Lung (tissue), 12 donors: ENCODE data around the gene STEEP1. TPM values are rescaled to one million over a fixed set of nuclear protein-coding genes. Genes with fewer than 3 reads are reported as not detected.
"Not testable (repeated sequence)": the region's sequence is repeated elsewhere in the genome, so short reads cannot be mapped to it uniquely, and the experiment has no call there.

ENCODE experiments used
- ATAC-seq: fragments of 200-7000 bp; cut with Tn5 transposase; one replicate; pipeline ENCODE4 v1.9.1; 2020; ENCODE audit warnings: moderate number of reproducible peaks; ENCODE audit not compliant: insufficient read depth, low FRiP score
- DNase-seq, 3 donors: peaks; one replicate each; pipeline ENCODE4 v3.0.0-alpha.2; 2013 to 2017
- H3K27ac ChIP-seq, 2 donors: one replicate each; pipeline ENCODE4 v1.5.1; 2013; ENCODE audit warnings: mild to moderate bottlenecking in 2 of 2, moderate library complexity in 2 of 2, control low read depth in 1 of 2, inconsistent platforms in 1 of 2, low read depth in 1 of 2, low read length in 1 of 2
- H3K27me3 ChIP-seq, 3 donors: one replicate each; pipeline ENCODE4 v1.5.1; 2013; ENCODE audit warnings: low read length in 2 of 3; ENCODE audit not compliant: control insufficient read depth in 3 of 3, insufficient read depth in 3 of 3
- H3K36me3 ChIP-seq, 4 donors: one replicate each; pipeline ENCODE4 v1.5.1; 2013; ENCODE audit warnings: low read length in 4 of 4, mild to moderate bottlenecking in 1 of 4, moderate library complexity in 1 of 4; ENCODE audit not compliant: control insufficient read depth in 4 of 4, insufficient read depth in 4 of 4
- H3K4me1 ChIP-seq, 5 donors: one replicate each; pipeline ENCODE4 v1.5.1; 2013; ENCODE audit warnings: low read length in 5 of 5, mild to moderate bottlenecking in 2 of 5, moderate library complexity in 1 of 5; ENCODE audit not compliant: control insufficient read depth in 5 of 5, insufficient read depth in 5 of 5
- H3K4me3 ChIP-seq: one replicate; pipeline ENCODE4 v1.5.1; 2013; ENCODE audit warnings: mild to moderate bottlenecking, control low read depth, moderate library complexity
- H3K9ac ChIP-seq, 2 donors: one replicate each; pipeline ENCODE4 v1.5.1; 2013; ENCODE audit warnings: low read length in 2 of 2, control low read depth in 1 of 2; ENCODE audit not compliant: insufficient read depth in 1 of 2
- H3K9me3 ChIP-seq, 4 donors: one replicate each; pipeline ENCODE4 v1.5.1; 2013; ENCODE audit warnings: low read length in 3 of 4, mild to moderate bottlenecking in 1 of 4, moderate library complexity in 1 of 4; ENCODE audit not compliant: control insufficient read depth in 4 of 4, insufficient read depth in 3 of 4
- WGBS, 2 donors: extraction: QIAGEN DNeasy Blood & Tissue Kit; methylation state at CpG; one replicate each; pipeline ENCODE4 v1.1.7; 2013; 5-methylcytosine and 5-hydroxymethylcytosine counted together
- polyA plus RNA-seq, 2 donors: library from polyadenylated mRNA; stranded (reverse); fragments of 200-250 nt; gene quantifications; one replicate each; pipeline ENCODE4 v1.2.1, GENCODE V29; 2013
- total RNA-seq, 2 donors: library from RNA; depleted of rRNA in 1 of 2; stranded (reverse); fragments of >200 nt in 1 of 2; gene quantifications; one replicate each; pipeline ENCODE4 v1.2.1, GENCODE V29; 2014 to 2021
- TF ChIP-seq, protein P1 (sequence below): IDR thresholded peaks from 2 replicates; pipeline ENCODE4 v1.5.1; 2012; ENCODE audit warnings: mild to moderate bottlenecking; ENCODE audit errors: control extremely low read depth, extremely low read depth
- donor health status: control.
- donor health status: control.
- donor health status: Bipolar disorder and iron deficiency.
- donor health status: healthy.
- donor health status: DM: yes; HTN: yes; CAD: no.

Gene STEEP1
- total and polyA plus RNA-seq, 4 donors: 8.3 to 40.8 (median 18.2) TPM

DNA sequence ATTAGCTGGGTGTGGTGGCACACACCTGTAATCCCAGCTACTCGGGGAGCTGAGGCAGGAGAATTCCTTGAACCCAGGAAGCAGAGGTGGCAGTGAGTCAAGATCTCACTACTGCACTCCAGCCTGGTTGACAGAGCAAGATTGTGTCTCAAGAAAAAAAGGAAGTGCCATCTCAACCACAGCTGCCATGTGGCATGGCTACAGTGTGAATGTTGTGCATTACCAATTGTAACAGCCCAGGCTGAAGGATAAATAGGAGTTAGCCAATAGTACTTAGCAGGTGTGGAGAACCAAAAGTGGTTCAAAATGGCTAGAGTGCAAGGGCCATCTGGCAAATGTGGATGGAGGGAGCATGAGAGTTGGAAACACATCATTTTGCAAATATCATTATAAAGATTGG, 68.0 kb downstream of the STEEP1 start:
- DNase-seq (no peak), ATAC-seq (no peak)
- 50% methylated on average over 1 of the region's 1 CpG for WGBS, 2 donors
- no peaks in the 10 kb centered on the region for H3K9me3 ChIP-seq
- no peaks in the 10 kb centered on the region for H3K36me3 ChIP-seq
- H3K27me3 ChIP-seq: no peaks in the 10 kb centered on the region
- no peak overlapping the region for H3K9ac ChIP-seq
- no peak overlapping the region for H3K4me3 ChIP-seq
- no peak overlapping the region for H3K27ac ChIP-seq
- TF ChIP-seq, protein P1, sequence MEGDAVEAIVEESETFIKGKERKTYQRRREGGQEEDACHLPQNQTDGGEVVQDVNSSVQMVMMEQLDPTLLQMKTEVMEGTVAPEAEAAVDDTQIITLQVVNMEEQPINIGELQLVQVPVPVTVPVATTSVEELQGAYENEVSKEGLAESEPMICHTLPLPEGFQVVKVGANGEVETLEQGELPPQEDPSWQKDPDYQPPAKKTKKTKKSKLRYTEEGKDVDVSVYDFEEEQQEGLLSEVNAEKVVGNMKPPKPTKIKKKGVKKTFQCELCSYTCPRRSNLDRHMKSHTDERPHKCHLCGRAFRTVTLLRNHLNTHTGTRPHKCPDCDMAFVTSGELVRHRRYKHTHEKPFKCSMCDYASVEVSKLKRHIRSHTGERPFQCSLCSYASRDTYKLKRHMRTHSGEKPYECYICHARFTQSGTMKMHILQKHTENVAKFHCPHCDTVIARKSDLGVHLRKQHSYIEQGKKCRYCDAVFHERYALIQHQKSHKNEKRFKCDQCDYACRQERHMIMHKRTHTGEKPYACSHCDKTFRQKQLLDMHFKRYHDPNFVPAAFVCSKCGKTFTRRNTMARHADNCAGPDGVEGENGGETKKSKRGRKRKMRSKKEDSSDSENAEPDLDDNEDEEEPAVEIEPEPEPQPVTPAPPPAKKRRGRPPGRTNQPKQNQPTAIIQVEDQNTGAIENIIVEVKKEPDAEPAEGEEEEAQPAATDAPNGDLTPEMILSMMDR: no peak
- H3K4me1 ChIP-seq: peaks cover 0 to 3% (median 0%) of the 10 kb centered on the region in 5 donors

DNA sequence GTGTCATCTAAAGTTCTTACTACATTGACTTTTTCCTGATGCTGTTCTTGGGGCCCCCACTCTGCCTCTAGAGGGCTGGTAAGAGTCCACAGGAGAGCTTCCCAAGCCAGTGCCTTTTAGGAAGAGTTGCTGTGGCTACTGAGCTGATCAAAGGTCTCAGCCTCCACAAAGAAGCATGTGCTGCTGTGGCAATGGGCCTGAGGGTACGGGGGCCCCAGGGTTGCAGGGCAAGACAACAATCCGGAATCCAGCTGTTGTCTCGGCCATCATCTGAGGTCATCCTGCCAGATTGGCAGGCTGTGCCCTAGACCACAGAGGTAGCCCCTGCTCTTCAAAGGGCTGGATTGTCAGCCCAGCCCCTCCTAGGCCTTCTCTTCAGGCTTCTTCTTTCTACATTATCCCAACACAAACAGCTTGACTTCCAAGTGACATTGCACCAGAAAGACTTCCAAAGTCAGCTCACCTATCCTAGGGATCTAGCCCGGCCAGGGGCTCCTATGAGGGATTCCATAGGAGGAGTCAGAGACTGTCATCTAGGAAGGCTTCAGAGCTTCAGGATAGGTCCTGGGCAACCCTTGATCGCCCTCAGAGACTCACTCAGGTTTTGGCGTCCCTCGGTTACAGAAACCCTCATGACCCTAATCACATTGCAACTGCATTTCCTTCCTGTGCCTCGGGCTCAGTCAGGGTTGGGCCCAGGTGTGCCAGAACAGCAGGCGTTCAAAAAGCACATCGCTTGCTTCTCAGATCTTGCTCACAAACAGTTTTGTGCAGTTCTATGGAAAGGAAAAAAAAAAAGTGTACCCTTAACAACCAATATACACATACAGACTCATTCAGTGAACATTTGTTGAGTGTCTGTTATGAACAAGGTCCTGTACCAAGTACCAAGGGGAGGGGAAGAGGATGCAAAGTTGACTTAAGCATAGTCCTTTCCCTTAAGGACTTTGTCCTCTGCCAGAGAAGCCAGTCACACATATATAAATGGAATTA, 69.2 kb downstream of the STEEP1 start:
- Histone ChIP-seq H3K4me3 (no peak overlapping the region), H3K27ac (peak overlapping the region in 1 of 2 donors; percentile 32), H3K36me3 (no peaks in the 10 kb centered on the region), H3K4me1 (no peaks in the 10 kb centered on the region), H3K9ac (no peak overlapping the region), H3K9me3 (no peaks in the 10 kb centered on the region), H3K27me3 (no peaks in the 10 kb centered on the region)
- ATAC-seq (no peak), DNase-seq (no peak)
- 50 to 58% methylated on average over 10 of the region's 10 CpGs for WGBS, 2 donors
- TF ChIP-seq, protein P1: no peak

DNA sequence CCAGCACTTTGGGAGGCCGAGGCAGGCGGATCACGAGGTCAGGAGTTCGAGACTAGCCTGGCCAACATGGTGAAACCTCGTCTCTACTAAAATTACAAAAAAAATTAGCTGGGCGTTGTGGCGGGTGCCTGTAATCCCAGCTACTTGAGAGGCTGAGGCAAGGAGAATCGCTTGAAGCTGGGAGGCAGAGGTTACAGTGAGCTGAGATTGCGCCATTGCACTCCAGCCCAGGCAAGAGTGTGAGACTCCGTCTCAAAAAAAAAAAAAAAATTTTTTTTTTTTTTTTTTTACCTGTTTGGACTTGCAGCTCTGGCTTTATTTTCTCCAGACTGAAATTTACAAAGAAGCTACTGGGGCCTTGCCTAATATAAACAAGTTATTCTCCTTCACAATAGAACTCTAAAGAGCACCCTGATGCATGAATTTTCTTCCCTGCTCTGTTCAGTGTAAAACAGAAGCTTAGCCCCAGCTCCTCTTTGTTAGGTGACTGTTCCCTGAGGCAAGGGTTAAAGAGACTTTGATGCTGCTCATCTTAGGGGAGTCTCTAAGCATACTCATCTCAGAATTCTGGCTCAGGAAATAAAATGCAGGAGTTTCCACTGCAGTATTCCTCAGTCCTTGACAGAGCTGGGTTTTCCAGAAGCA, 71.2 kb downstream of the STEEP1 start:
- not testable (repeated sequence) for H3K9ac ChIP-seq, ATAC-seq, DNase-seq, H3K4me3 ChIP-seq, H3K36me3 ChIP-seq, H3K9me3 ChIP-seq, H3K4me1 ChIP-seq, H3K27me3 ChIP-seq, H3K27ac ChIP-seq
- WGBS, 2 donors: 70 to 78% methylated on average over 9 to 10 of the region's 10 CpGs

DNA sequence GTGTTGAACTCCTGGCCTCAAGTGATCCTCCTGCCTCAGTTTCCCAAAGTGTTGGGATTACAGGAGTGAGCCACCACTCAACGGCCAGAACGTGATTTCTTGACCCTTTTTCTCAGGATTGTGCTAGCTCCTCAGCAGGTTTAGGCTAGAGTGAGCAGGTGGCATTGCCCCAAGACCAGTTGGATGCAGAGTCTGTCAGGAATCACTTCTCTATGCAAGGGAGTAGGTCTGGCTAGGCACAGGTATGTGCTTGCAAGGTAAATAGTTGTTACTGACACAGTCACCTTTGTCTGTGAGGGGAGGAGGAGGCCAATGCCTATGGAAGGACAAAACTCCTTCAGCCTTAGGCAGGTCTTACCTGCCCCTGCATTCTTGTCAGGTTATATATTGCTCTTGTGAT, 72.7 kb downstream of the STEEP1 start:
- TF ChIP-seq, protein P1: no peak
- ATAC-seq (no peak), DNase-seq (no peak)
- H3K4me3 ChIP-seq: no peak overlapping the region
- H3K36me3 ChIP-seq: no peaks in the 10 kb centered on the region
- H3K27me3 ChIP-seq: peaks cover 0 to 2% (median 0%) of the 10 kb centered on the region in 3 donors
- no peaks in the 10 kb centered on the region for H3K9me3 ChIP-seq
- WGBS, 2 donors: 72 to 92% methylated on average over 2 of the region's 2 CpGs
- no peak overlapping the region for H3K27ac ChIP-seq
- no peaks in the 10 kb centered on the region for H3K4me1 ChIP-seq
- H3K9ac ChIP-seq: no peak overlapping the region
